ENCODE data around the gene TRIM2. TPM values are rescaled to one million over a fixed set of nuclear protein-coding genes. Genes with fewer than 3 reads are reported as not detected.
A peak's percentile ranks its signal among the peaks of the same experiment; 100 is the strongest.

TRIM2 gene
- polyA plus RNA-seq, 1 donor (not counting 4 experiments of a cell fraction or from before 2014, with no cell fraction given) = 10.6 TPM

- DNase-seq (ENCODE audit: low read depth, low spot score) (peak; percentile 17), FAIRE-seq (peak; percentile 92)
- H3K9me3 ChIP-seq (ENCODE audit: control insufficient read depth, low read depth, low read length) = no peaks in the 10 kb centered on the region
- peak overlapping the region; percentile 88 for H3K4me2 ChIP-seq (ENCODE audit: control insufficient read depth, extremely low read depth, insufficient read depth, low read depth, low read length)
- no peaks in the 10 kb centered on the region for H3K27me3 ChIP-seq (ENCODE audit: control insufficient read depth, extremely low read depth, insufficient read depth, low read length)
- peak overlapping the region; percentile 91 for H2AFZ ChIP-seq (ENCODE audit: control insufficient read depth, low read length)
- H4K20me1 ChIP-seq (ENCODE audit: control insufficient read depth, extremely low read depth, insufficient read depth, low read length) = no peaks in the 10 kb centered on the region
- no peak for TF ChIP-seq EZH2 (IDR thresholded peaks at IDR 0.05; ENCODE audit: low read length)
- TF ChIP-seq CTCF (optimal IDR thresholded peaks at IDR 0.05 in 1 of 3, IDR thresholded peaks at IDR 0.05 in 1 of 3, conservative IDR thresholded peaks at IDR 0.05 in 1 of 3; ENCODE audit: extremely low read depth in 1 of 3, insufficient read depth in 2 of 3, low read length in 3 of 3) = no peak
- peak overlapping the region; percentile 56 to 82 (median 64) for H3K4me3 ChIP-seq (ENCODE audit: control insufficient read depth in 2 of 3, extremely low read depth in 1 of 3, insufficient read depth in 2 of 3, low read depth in 1 of 3, low read length in 3 of 3)
- H3K9me1 ChIP-seq (ENCODE audit: control insufficient read depth, extremely low read depth, insufficient read depth, low read length) = no peaks in the 10 kb centered on the region
- peak overlapping the region; percentile 79 for H3K27ac ChIP-seq (ENCODE audit: control insufficient read depth, insufficient read depth, low read length)
- H3K36me3 ChIP-seq (ENCODE audit: control insufficient read depth in 2 of 2, extremely low read depth in 1 of 2, insufficient read depth in 2 of 2, low read length in 2 of 2) = no peaks in the 10 kb centered on the region
- H3K79me2 ChIP-seq (ENCODE audit: control insufficient read depth, insufficient read depth, low read length) = peaks cover 9% of the 10 kb centered on the region
- peak overlapping the region; percentile 74 for H3K9ac ChIP-seq (ENCODE audit: control insufficient read depth, extremely low read depth, insufficient read depth, low read length)
- dilution Hi-C loops (cut with MboI; ENCODE audit: extremely low pct_ligation_motif_present, low sequenced_read_pairs) = no loop called here
- H3K4me1 ChIP-seq (ENCODE audit: control insufficient read depth, extremely low read depth, insufficient read depth, low read length) = peaks cover 12% of the 10 kb centered on the region
These were observed 17.8 kb downstream of the TRIM2 start for GRCh38 chr4:153221783-153222706.

GRCh38 chr4:153222707-153223426 is 18.6 kb downstream of the TRIM2 start:
- peaks cover 12% of the 10 kb centered on the region for H3K4me1 ChIP-seq (ENCODE audit: control insufficient read depth, extremely low read depth, insufficient read depth, low read length)

More at GRCh38 chr4:153222707-153223426, 18.6 kb downstream of the TRIM2 start:
- H3K4me3 ChIP-seq (ENCODE audit: control insufficient read depth in 2 of 3, extremely low read depth in 1 of 3, insufficient read depth in 2 of 3, low read depth in 1 of 3, low read length in 3 of 3) = peak overlapping the region; percentile 56 to 82 (median 64)
- H4K20me1 ChIP-seq (ENCODE audit: control insufficient read depth, extremely low read depth, insufficient read depth, low read length) = no peaks in the 10 kb centered on the region
- dilution Hi-C loops (cut with MboI; ENCODE audit: extremely low pct_ligation_motif_present, low sequenced_read_pairs) = no loop called here
- H3K9me3 ChIP-seq (ENCODE audit: control insufficient read depth, low read depth, low read length) = no peaks in the 10 kb centered on the region
- no peaks in the 10 kb centered on the region for H3K27me3 ChIP-seq (ENCODE audit: control insufficient read depth, extremely low read depth, insufficient read depth, low read length)
- H3K79me2 ChIP-seq (ENCODE audit: control insufficient read depth, insufficient read depth, low read length) = peaks cover 9% of the 10 kb centered on the region
- H3K9me1 ChIP-seq (ENCODE audit: control insufficient read depth, extremely low read depth, insufficient read depth, low read length) = no peaks in the 10 kb centered on the region
- peak overlapping the region; percentile 91 for H2AFZ ChIP-seq (ENCODE audit: control insufficient read depth, low read length)
- peak overlapping the region; percentile 74 for H3K9ac ChIP-seq (ENCODE audit: control insufficient read depth, extremely low read depth, insufficient read depth, low read length)
- FAIRE-seq (no peak), DNase-seq (ENCODE audit: low read depth, low spot score) (no peak)
- H3K36me3 ChIP-seq (ENCODE audit: control insufficient read depth in 2 of 2, extremely low read depth in 1 of 2, insufficient read depth in 2 of 2, low read length in 2 of 2) = no peaks in the 10 kb centered on the region
- H3K27ac ChIP-seq (ENCODE audit: control insufficient read depth, insufficient read depth, low read length) = peak overlapping the region; percentile 79
- no peak for TF ChIP-seq EZH2 (IDR thresholded peaks at IDR 0.05; ENCODE audit: low read length)
- TF ChIP-seq CTCF (optimal IDR thresholded peaks at IDR 0.05 in 1 of 3, IDR thresholded peaks at IDR 0.05 in 1 of 3, conservative IDR thresholded peaks at IDR 0.05 in 1 of 3; ENCODE audit: extremely low read depth in 1 of 3, insufficient read depth in 2 of 3, low read length in 3 of 3) = no peak
- H3K4me2 ChIP-seq (ENCODE audit: control insufficient read depth, extremely low read depth, insufficient read depth, low read depth, low read length) = peak overlapping the region; percentile 88
